ENCODE measurements around the gene IGLL5.

Gene IGLL5

GRCh38 chr22:22887621-22888503 is at the start of gene IGLL5:
IGLL5 (plus strand) TSS chr22:22887816; CDS start chr22:22888054, 238 bp downstream.
- in situ Hi-C loops (cut with MboI; ENCODE audit: low sequenced_read_pairs): no loop called here

DNA sequence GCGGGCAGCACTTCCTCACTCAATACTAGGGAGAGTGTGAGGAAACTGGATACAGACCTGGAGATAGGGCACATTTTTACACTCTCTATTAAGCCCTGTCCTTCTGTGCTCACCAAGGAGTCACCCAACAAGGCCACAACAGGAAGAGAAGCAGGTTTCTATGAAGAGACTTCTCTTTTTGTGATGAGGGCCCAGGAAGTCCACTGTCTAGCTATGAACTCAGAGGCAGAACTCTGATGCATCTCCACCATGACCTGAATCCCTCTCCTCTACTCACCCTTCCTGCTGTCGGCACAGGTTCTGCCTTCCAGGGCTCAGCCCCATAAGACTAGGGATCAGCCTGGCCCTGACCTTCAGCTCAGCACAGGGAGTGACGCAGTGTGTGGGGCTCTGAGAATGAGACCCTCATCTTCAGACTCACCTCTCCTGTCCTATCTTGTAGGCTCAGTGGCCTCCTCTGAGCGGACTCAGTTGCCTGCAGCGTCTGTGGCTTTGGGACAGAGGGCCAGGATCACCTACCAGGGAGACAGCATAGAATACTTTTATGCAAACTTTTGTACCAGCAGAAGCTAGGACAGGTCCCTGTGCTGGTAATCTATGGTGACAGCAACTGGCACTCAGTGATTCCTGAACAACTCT is 49.3 kb upstream of the IGLL5 start:
- in situ Hi-C loops (cut with MboI; ENCODE audit: low sequenced_read_pairs): no loop called here

DNA sequence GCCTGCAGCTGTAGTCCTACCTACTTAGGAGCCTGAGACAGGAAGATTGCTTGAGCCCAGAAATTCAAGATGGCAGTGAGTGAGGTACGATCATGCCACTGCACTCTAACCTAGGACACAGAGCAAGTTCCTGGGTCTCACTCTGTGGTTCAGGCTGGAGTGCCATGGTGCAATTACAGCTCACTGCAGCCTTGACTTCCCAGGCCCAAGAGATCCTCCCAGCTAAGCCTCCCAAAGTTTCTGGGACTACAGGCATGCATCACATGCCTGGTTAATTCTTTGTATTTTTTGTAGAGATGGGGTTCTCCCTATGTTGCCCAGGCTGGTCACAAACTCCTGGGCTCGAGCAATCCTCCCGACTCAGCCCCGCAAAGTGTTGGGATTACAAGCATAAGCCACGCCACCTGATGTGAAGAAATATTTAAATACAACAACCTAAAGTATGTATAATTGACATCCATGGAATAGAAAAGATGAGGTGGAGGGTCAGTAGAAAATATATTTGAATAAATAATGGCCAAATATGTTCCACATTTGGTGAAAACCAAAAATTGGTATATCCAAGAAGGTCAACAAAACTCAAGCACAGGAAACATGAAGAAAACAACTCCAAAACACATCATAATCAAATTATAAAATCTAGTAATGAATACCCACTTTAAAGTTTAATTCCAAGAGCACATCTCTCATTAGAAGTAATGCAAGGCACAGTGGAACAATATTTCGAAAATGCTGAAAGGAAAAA is 47.9 kb upstream of the IGLL5 start:
- in situ Hi-C loops (cut with MboI; ENCODE audit: low sequenced_read_pairs): no loop called here

DNA sequence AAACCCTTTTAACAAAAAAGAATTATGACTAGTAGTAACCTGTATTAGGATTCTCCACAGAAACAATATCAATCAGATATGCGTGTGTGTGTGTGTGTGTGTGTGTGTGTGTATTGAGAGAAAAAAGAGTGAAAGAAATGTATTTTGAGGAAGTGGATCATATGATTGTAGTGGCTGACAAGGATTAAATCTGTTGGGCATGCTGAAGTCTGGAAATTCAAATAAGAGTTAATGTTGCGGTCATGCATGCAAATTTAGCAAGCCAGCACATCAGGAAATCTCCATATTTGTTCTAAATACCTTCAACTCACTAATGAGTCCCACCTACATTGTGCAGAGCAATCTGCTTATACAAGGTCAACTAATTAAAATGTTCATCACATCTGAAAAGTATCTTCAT is 46.8 kb upstream of the IGLL5 start:
- in situ Hi-C loops (cut with MboI; ENCODE audit: low sequenced_read_pairs): no loop called here

DNA sequence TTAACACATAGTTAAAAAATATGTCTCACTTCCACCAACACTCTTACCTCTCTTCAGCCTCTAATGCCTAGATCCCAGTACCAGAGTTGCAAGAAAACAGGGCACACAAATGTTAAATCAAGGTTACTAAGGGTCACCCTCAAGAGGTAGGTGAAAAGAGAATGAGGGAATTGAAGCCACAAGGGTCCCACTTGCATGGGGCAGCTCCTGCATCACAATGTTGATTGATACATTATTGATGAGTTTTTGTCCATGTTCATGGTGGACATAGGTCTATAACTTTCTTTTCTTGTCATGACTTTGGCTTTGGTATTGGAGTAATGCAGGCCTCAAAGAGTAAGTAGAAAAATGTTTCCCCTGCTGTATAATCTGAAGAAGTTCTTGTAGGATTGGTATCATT is 46.0 kb upstream of the IGLL5 start:
- in situ Hi-C loops (cut with MboI; ENCODE audit: low sequenced_read_pairs): no loop called here

DNA sequence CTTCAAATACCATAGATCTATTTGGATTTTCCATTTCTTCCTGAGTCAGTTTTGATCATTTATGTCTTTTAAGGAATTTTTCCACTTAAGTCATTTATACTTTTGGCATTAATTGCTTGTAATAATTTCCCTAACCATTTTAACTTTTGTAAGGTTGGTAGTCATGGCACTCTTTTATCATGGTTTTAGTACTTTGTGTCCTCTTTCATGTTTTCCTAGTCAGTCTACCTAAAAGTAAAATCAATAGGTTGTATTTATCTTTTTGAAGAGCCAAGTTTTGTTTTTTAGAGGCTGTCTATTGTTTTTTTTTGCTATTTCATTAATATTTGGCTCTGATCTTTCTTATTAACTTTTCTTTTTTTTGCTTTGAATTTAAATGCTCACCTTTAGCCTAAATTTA is 45.5 kb upstream of the IGLL5 start:
- in situ Hi-C loops (cut with MboI; ENCODE audit: low sequenced_read_pairs): no loop called here

DNA sequence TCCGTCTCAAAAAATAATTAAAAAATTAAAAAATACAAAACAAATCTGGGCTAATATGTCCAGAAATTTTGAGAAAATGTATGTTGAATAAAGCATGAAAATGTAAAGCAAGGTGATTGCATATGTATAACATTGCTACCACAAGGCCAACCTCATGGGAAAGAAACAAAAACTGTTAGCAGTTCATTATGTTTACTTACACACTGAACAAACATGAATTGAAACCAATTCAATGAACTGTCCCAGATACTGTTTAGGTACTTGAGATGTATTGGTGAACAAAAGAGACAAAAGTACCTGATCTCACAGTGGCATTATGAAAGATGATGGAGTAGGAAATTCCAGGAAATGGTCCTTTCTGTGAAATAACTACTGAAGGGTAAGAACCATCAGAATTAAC is 43.8 kb upstream of the IGLL5 start:
- in situ Hi-C loops (cut with MboI; ENCODE audit: low sequenced_read_pairs): no loop called here

- in situ Hi-C loops (cut with MboI; ENCODE audit: low sequenced_read_pairs): no loop called here
Measured at GRCh38 chr22:22847241-22847640, 40.4 kb upstream of the IGLL5 start.

- in situ Hi-C loops (cut with MboI; ENCODE audit: low sequenced_read_pairs): no loop called here
Measured at GRCh38 chr22:22848364-22848866, 39.2 kb upstream of the IGLL5 start.

GRCh38 chr22:22849640-22850610 is 37.7 kb upstream of the IGLL5 start:
- in situ Hi-C loops (cut with MboI; ENCODE audit: low sequenced_read_pairs): no loop called here

- in situ Hi-C loops (cut with MboI; ENCODE audit: low sequenced_read_pairs): no loop called here
Measured at GRCh38 chr22:22851969-22852368, 35.6 kb upstream of the IGLL5 start.

- in situ Hi-C loops (cut with MboI; ENCODE audit: low sequenced_read_pairs): no loop called here
Measured at GRCh38 chr22:22853713-22854112, 33.9 kb upstream of the IGLL5 start.

- in situ Hi-C loops (cut with MboI; ENCODE audit: low sequenced_read_pairs): no loop called here
Measured at GRCh38 chr22:22854466-22854865, 33.1 kb upstream of the IGLL5 start.

DNA sequence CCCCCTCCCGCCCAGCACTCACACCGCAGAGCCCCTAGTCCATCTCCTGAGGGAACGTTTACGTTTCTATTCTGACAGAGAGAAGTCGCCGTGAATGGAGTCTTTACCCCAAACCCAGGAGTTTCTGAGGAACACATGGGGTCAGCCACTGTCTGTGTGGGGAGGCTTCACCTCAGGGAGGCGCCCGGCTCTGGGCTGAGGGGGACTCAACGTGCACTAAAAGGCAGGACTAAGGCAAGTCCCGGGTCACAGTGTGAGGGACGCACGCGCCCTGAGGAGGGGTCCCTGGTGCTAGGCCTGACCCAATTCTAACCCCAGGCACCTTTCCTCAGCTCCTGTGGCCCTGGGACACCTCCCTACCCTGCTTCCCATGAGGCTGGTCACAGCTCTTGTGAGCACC is 32.5 kb upstream of the IGLL5 start:
- in situ Hi-C loops (cut with MboI; ENCODE audit: low sequenced_read_pairs): no loop called here

GRCh38 chr22:22855617-22856308 is 31.9 kb upstream of the IGLL5 start:
- in situ Hi-C loops (cut with MboI; ENCODE audit: low sequenced_read_pairs): no loop called here

GRCh38 chr22:22856364-22856763 is 31.3 kb upstream of the IGLL5 start:
- in situ Hi-C loops (cut with MboI; ENCODE audit: low sequenced_read_pairs): no loop called here

DNA sequence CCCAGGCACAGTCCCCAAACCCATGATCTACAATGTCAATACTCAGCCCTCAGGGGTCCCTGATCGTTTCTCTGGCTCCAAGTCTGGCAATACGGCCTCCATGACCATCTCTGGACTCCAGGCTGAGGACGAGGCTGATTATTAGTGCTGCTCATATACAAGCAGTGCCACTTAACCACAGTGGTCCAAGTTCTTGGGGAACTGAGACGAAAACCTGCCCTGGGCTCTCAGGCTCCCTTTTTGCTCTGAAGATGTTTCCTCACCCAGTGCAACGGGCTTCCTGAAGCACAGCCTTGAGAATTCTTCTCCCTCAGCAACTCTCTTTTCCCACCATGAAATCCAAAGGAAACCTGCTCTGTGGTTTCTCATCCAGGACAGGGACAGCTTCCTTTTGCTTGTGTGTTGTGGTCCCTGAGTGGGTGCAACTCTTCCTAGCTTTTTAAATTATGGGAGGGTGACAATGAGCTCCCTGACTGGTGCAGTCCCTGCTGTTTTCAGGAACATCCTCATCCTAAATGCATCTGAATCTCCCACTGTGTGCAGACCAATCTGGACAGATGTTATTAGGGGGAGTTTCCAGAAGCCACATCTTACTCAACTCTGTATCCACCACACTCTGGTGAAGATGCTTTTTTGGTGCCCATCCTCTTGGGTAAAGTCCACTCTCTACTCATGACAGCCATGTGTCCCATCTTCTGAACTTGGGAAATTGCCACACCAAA is 30.6 kb upstream of the IGLL5 start:
- in situ Hi-C loops (cut with MboI; ENCODE audit: low sequenced_read_pairs): no loop called here

DNA sequence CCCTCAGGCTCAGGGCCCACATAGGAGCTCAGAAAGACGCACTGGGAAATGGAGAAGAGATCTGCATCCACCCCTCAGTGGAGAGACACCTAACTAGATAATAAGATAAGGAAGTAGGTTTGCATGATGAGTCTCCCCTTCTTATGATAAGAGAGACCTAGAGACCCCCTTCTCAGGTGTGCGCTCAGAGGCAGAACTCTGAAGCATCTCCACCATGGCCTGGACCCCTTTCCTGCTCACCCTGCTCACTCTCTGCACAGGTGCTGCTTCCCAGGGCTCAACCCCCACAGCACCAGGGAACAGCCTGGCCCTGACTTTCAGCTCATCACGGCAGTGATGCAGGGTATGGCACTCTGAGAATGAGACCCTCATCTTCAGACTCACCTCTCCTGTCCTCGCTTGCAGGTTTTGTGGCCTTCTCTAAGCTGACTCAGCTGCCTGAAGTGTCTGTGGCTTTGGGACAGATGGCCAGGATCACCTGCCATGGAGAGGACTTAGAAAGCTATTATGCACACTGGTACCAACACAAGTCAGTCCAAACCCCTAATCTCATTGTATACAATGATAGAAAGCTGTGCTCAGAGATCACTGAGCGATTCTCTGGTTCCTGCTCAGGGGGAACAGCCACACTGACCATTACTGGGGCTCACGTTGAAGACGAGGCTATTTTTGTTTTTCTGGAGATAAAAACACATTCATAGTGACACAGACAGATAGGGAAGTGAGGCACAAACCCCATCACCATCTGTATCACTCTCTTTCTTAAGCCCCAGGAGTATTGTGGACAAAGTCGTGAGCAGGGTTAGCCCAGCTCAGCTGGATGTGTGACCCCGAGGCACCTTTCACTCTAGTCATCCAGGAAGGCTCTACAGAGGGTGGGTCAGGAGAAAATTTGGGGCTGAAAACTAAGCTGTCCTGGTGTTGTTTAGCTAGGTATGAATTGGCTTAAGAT is 29.7 kb upstream of the IGLL5 start:
- in situ Hi-C loops (cut with MboI; ENCODE audit: low sequenced_read_pairs): no loop called here

Data from HL-60/S4 (cell line).